ENCODE results near the gene PBX2.

Gene PBX2

DNA sequence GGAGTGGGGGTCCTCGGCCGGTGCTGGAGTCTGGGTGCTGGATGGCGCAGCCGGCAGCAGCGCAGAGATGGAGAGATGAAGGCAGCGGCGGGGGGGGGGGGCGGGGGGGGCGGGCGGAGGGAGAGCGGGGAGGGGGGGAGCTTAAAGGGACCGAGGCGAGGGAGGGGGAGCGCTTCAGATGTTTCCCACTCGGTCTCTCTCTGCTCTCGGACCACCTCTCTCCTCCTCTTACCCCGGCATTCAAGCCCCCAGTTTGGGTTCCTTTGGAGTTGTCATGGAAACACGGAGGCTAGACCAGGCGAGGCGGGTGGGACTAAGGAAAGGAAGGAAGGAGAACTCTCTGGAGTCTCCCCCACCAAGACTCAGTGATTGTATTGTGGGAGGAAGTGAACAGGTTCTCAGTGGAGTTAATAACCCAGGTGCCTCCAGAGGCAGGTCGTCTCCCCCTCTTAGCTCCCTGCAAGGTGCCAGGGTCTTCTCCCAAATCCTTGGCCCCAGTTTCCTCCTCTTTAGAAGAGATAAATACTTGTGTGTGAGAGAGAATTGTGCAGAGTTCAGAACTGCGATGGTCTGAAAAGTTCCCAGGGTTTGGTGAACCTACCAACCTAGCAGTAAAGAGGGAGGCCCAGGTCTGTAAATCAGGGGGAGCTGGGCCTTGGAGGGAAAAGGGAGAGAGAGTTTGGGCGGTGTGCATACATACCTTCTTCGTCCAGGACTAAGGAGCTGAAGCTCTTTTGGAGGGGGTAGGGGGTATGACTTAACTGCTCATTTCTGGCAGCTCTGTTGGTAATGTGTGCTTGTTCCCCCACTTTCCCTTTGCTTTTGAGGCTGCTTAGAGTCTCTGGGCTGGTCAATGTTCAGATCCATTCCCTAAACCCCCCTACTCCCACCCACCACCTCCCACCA, 37.9 kb downstream of the PBX2 start, which contains the start of gene PRRT1:
Gene PRRT1 (minus strand): TSS at position 77 of the 906 bp plus-strand sequence. CDS start 112 bp downstream, outside the sequence.
- no peak within 1 kb of the TSS for H3K27ac ChIP-seq
- no peak for TF ChIP-seq ZFX (IDR thresholded peaks at IDR 0.05)
- TF ChIP-seq, protein P1, sequence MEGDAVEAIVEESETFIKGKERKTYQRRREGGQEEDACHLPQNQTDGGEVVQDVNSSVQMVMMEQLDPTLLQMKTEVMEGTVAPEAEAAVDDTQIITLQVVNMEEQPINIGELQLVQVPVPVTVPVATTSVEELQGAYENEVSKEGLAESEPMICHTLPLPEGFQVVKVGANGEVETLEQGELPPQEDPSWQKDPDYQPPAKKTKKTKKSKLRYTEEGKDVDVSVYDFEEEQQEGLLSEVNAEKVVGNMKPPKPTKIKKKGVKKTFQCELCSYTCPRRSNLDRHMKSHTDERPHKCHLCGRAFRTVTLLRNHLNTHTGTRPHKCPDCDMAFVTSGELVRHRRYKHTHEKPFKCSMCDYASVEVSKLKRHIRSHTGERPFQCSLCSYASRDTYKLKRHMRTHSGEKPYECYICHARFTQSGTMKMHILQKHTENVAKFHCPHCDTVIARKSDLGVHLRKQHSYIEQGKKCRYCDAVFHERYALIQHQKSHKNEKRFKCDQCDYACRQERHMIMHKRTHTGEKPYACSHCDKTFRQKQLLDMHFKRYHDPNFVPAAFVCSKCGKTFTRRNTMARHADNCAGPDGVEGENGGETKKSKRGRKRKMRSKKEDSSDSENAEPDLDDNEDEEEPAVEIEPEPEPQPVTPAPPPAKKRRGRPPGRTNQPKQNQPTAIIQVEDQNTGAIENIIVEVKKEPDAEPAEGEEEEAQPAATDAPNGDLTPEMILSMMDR (conservative IDR thresholded peaks at IDR 0.05): no peak

DNA sequence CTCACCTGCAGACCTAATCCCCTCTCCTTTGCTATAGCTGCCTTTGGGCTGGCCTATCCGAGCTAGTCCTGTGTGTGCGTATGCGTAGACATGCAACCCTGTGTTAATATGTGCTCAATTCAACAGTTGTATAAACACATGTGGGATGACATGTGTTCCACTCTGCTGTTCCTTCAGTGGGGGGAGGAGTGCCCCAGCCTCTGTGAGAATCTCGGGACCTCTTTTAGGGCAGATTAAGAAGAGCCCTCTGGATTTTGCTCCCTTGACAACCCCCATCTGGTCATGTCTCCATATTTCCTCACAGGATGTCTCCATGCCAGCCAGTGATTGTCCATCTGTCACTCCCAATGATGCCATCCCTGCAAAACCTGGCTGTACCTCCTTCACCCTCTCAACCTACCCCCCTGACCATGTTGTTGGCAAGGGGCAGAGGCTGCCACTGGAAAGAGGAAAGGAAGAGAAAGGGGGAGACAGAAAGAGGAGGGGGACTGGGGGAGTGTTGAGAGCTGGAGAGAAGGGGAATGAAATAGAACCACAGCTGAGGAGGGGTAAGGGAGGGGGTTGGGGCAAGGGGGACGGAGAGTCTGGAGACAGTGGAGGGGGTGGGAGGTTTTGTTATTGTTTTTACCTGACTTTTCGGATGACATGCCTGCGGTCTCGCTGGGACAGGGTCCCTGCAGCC, 38.7 kb downstream of the PBX2 start:
- no peak for TF ChIP-seq ZFX (IDR thresholded peaks at IDR 0.05)
- TF ChIP-seq, protein P1 (conservative IDR thresholded peaks at IDR 0.05): no peak
- H3K27ac ChIP-seq: no peak overlapping the region

GRCh38 chr6:32149932-32150870, 39.8 kb downstream of the PBX2 start:
- H3K27ac ChIP-seq: no peak overlapping the region
- TF ChIP-seq, protein P1 (conservative IDR thresholded peaks at IDR 0.05): no peak
- TF ChIP-seq ZFX (IDR thresholded peaks at IDR 0.05): no peak

- H3K27ac ChIP-seq: no peak overlapping the region
- TF ChIP-seq, protein P1 (conservative IDR thresholded peaks at IDR 0.05): no peak
- TF ChIP-seq ZFX (IDR thresholded peaks at IDR 0.05): no peak
Measured at GRCh38 chr6:32149092-32149755, 40.8 kb downstream of the PBX2 start.

DNA sequence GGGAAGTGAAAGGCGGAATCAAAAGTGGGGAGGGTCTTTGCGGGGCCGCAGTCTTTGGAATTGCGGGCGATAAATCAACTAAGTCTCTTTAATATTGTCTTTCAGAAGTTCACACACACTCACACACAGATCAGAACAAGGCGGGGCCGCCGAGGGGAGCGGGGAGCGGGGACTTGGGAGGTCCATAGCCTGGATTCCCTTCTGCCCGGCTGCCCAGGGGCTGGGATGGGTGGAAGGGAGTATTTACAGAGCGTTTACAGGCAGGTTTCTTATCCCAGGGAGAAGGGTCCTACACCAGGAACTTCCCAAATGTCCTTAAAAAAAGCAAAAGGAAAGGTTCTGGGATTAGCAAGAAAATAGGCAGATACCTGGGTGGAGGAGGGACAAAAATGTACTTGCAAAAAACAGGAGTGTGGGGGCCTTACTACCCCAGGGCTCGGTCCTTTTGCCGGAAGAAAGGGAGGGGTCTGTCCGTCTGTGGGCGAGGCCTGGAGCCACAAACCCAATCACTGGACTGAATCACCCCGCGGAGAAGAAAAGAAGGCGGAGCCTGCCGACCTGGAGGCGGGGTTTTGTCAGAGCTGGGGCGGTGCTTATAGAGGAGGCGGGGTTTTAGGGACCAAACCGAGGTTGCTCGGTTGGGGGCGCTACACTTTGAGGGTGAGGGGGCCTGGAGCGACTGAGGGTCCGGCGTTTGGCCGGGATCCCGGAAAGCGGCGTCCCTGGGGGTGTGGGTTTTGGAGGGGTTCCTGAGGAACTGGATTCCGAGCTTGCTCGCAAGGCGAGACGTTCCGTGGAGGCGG, 41.5 kb downstream of the PBX2 start:
- H3K27ac ChIP-seq: no peak overlapping the region
- TF ChIP-seq ZFX (IDR thresholded peaks at IDR 0.05): no peak
- TF ChIP-seq, protein P1 (conservative IDR thresholded peaks at IDR 0.05): no peak; the same call in 1 of the 2 replicates
